Measurements from ENCODE around the gene PTBP1.

Gene PTBP1

DNA sequence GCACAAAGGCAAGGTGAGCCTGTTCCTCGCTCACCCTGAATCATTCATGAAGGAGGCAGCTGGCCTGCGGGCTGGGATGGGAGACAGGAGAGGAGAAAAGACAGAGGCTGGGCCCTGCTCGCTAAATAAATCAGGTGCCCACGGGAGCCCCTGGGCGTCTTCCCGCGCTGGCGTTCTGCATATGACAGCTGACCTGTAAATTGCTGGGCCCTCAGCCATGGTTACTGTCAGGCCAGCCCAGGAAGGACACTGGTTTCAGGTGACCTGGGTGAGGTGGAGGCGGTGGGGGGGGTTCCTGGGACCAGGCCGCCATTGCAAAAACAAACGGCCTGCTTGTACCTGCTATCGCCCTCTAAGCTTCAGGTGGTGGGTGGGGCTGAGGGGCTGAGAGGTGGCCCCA, 3.4 kb upstream of the PTBP1 start:
- no peak for TF ChIP-seq CTCF (IDR thresholded peaks at IDR 0.05; ENCODE audit: low read depth, low read length)
- DNase-seq (ENCODE audit: extremely low read depth, low read depth) = no peak

DNA sequence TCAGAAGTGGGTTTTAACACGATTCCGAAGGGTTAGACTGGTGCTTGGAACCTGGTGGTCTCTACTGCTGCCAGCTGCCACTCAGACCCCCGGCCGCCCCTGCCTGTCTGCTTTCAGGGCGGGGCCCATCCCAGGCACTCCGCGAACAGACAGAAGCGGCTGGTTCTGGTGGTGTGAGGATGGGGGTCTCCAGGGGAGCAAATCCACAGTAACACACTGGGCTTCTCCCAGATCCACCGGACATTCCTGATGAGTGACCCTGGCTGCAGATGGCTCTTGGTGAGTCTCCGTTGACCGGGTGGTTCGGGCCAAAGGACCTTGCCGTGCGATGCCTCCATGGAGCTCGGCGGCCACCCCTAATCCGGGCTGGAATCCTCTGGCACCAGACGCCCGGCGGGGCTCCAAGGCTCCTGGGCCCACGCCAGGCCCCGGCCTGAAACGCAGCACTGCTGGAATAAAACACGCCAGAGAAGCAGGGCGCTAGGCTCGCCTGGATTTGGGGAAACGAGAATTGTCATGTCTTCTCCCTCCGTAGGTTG, 2.1 kb upstream of the PTBP1 start:
- DNase-seq (ENCODE audit: extremely low read depth, low read depth) = no peak
- no peak for TF ChIP-seq CTCF (IDR thresholded peaks at IDR 0.05; ENCODE audit: low read depth, low read length)

- no peak for DNase-seq (ENCODE audit: extremely low read depth, low read depth)
These were observed 1.3 kb upstream of the PTBP1 start for GRCh38 chr19:795691-796581.

DNA sequence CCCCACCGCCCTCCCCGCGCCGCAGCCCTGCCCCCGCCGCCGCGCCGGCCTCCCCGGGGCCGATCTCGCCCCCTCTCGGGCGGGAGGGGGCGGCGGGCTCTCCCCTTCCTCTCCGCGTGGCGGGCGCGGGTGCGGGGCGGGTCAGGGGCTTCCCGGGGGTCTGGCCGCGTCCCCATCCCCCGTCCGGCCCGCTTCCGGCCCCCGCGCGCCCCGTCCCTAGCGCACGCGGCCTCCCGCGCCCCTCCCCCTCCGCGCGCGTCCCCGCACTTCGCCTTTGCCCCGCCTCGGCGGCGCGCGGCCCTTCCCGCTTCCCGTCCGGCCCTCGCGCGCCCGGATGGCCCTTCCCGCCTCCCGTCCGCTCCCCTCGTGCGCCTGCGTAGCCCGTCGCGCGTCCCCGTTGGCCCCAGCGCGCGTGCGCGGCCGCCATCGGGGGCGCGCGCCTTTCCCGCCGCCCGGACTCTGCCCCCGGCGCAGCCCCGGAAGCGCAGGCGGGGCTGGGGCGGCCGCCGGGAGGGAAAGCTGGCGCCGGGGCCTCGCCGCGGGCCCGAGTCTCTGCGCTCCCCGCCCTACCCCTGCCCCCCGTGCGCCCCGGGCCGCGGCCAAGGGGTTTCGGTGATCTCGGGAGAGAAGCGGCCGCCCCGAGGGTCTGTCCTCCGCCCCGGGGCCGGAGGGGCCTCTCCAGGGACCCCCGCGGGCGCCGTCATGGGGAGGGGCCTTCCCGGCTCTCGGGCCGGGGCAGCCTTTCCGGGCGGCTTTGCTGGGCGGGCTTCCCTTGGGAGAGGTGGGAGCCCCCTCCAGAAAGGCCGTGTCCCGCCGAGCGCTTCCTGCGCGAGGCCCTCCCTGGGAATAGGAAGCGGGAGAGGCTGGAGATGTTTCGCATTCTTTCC, 519 bp downstream of the PTBP1 start:
- no peak for TF ChIP-seq CTCF (IDR thresholded peaks at IDR 0.05; ENCODE audit: low read depth, low read length)
- peak; percentile 68 for DNase-seq (ENCODE audit: extremely low read depth, low read depth)

More at GRCh38 chr19:795691-796581, 1.3 kb upstream of the PTBP1 start:
- no peak for TF ChIP-seq CTCF (IDR thresholded peaks at IDR 0.05; ENCODE audit: low read depth, low read length)

GRCh38 chr19:798415-799075, 1.3 kb downstream of the PTBP1 start:
- no peak for TF ChIP-seq CTCF (IDR thresholded peaks at IDR 0.05; ENCODE audit: low read depth, low read length)
- DNase-seq (ENCODE audit: extremely low read depth, low read depth) = no peak

DNA sequence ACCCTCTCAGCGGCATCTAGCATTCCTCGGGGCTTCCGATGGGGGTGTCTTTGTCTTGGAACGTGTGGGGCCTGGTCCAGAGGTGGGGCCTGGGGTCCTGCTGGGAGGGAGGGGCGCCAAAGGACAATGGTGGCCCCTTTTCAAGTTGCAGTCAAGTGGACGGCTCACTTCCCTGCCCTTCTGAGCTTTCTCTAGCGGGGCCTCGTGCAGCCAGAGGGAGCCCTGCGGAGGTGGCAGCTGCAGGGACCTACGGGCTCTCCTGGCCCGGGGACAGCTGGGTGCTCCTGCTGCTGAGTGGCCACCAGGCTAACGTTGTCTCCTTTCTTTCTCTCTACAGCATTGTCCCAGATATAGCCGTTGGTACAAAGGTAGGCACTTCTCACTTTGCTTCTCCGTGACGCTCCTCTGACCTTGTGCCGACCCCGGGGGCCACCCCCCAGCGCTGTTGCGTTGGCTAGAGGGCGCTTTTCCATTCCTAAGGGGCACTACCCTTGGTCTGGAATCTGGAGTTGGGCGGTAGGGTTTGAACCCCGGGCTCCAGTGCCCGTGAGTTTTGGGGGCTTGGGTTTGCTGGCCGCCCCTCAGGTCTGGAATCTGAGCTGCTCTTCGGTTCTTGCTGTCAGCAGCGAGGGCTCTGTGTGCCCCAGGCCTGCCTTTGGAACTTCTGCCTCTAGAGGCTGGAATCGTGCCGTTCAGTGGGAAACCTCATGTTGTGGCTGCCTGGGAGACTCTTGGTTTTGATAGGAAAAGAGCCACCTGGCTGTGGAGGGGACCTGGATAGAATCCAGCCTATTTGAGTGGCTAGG, 2.0 kb downstream of the PTBP1 start:
- TF ChIP-seq CTCF (IDR thresholded peaks at IDR 0.05; ENCODE audit: low read depth, low read length) = peak; percentile 15
- no peak for DNase-seq (ENCODE audit: extremely low read depth, low read depth)

Data from AG09319 (cell line).